ENCODE results near the gene TRPC6.
"Not testable (repeated sequence)": the region's sequence is repeated elsewhere in the genome, so short reads cannot be mapped to it uniquely, and the experiment has no call there.

Gene TRPC6

GRCh38 chr11:101448881-101449442 is 134.8 kb downstream of the TRPC6 start:
- no peak for DNase-seq (ENCODE audit: low spot score)

- DNase-seq (ENCODE audit: low spot score): no peak
Measured at GRCh38 chr11:101446726-101447125, 137.1 kb downstream of the TRPC6 start.

GRCh38 chr11:101446238-101446637 is 137.6 kb downstream of the TRPC6 start:
- no peak for DNase-seq (ENCODE audit: low spot score)

GRCh38 chr11:101445761-101446160 is 138.0 kb downstream of the TRPC6 start:
- DNase-seq (ENCODE audit: low spot score): no peak

GRCh38 chr11:101444851-101445250 is 139.0 kb downstream of the TRPC6 start:
- no peak for DNase-seq (ENCODE audit: low spot score)

GRCh38 chr11:101444164-101444563 is 139.6 kb downstream of the TRPC6 start:
- no peak for DNase-seq (ENCODE audit: low spot score)

- DNase-seq (ENCODE audit: low spot score): no peak
Measured at GRCh38 chr11:101442936-101443521, 140.8 kb downstream of the TRPC6 start.

GRCh38 chr11:101442171-101442570 is 141.6 kb downstream of the TRPC6 start:
- no peak for DNase-seq (ENCODE audit: low spot score)

GRCh38 chr11:101441747-101442146 is 142.1 kb downstream of the TRPC6 start:
- DNase-seq (ENCODE audit: low spot score): no peak

GRCh38 chr11:101439488-101439887 is 144.3 kb downstream of the TRPC6 start:
- no peak for DNase-seq (ENCODE audit: low spot score)

- DNase-seq (ENCODE audit: low spot score): not testable (repeated sequence)
Measured at GRCh38 chr11:101438708-101439107, 145.1 kb downstream of the TRPC6 start.

GRCh38 chr11:101438126-101438525 is 145.7 kb downstream of the TRPC6 start:
- DNase-seq (ENCODE audit: low spot score): no peak

- no peak for DNase-seq (ENCODE audit: low spot score)
Measured at GRCh38 chr11:101436511-101437142, 147.2 kb downstream of the TRPC6 start.

GRCh38 chr11:101435408-101435973 is 148.3 kb downstream of the TRPC6 start:
- no peak for DNase-seq (ENCODE audit: low spot score)

GRCh38 chr11:101434026-101434643 is 149.7 kb downstream of the TRPC6 start:
- no peak for DNase-seq (ENCODE audit: low spot score)

GRCh38 chr11:101433151-101433550 is 150.7 kb downstream of the TRPC6 start:
- DNase-seq (ENCODE audit: low spot score): no peak

GRCh38 chr11:101429703-101430540 is 153.9 kb downstream of the TRPC6 start:
- no peak for DNase-seq (ENCODE audit: low spot score)

- DNase-seq (ENCODE audit: low spot score): no peak
Measured at GRCh38 chr11:101428918-101429317, 154.9 kb downstream of the TRPC6 start.

- DNase-seq (ENCODE audit: low spot score): no peak
Measured at GRCh38 chr11:101407324-101407723, 176.5 kb downstream of the TRPC6 start.
